Left lobe of liver (tissue), 2 donors: ENCODE measurements around the gene SPSB2. TPM values are rescaled to one million over a fixed set of nuclear protein-coding genes. Genes with fewer than 3 reads are reported as not detected.
A peak's percentile ranks its signal among the peaks of the same experiment; 100 is the strongest.

Experiments used
- ATAC-seq: fragments of 200-7000 bp; cut with Tn5 transposase; one replicate; pipeline ENCODE4 v1.9.1; 2020; ENCODE audit warnings: mild to moderate bottlenecking, moderate library complexity
- DNase-seq: peaks from one replicate; pipeline ENCODE4 v3.0.0-alpha.2; 2020; ENCODE audit warnings: low spot score
- total RNA-seq: library from RNA; stranded (reverse); gene quantifications from one replicate; pipeline ENCODE4 v1.2.1, GENCODE V29; 2021
- donor health status: DM: no; HTN: no; CAD: no; lungs with moderate emphysema.
- donor health status: DM: no; HTN: yes; CAD: no.

SPSB2 gene
- total RNA-seq, 1 donor from 2014 or later: 4.7 TPM

DNA sequence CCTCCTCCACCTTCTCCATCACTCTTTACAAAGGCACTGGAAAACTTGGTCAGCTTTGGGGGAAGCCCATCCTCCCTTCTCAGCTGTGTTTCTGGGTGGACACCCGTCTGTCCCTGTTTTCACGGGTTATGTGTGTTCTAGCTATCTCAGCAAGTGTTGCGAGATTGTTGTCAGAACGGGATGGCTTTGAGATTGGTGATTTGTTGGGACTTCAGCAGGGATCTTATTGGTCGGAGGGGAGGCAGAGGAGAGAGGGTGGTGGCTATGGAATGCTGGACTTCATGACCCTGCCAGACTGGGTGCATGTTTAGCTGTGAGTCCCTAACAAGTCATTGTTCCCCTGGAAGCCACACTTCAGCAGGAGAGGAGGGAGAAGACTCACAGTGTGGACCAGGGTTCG lies 19.1 kb downstream of the SPSB2 start:
- ATAC-seq: no peak
- no peak for DNase-seq

DNA sequence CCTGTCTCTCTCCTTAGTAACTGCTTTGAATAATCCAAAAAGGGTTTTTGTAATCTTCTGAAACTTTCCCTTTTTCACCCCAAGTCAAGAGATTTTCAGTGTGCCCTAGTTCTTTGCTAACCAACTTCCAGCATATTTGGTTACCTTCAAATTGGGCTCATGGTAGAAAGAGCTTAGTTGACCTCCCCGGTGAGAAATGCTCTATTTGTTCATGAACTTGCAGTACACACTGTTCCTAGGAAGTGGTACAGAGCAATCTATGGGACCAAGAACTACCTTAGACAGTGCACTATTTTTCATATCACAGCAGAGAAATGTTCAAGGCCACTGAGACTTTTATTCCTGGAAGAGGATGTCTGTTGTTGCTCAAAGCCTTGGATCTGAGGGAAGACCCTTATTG lies 19.5 kb downstream of the SPSB2 start:
- no peak for ATAC-seq
- no peak for DNase-seq

DNA sequence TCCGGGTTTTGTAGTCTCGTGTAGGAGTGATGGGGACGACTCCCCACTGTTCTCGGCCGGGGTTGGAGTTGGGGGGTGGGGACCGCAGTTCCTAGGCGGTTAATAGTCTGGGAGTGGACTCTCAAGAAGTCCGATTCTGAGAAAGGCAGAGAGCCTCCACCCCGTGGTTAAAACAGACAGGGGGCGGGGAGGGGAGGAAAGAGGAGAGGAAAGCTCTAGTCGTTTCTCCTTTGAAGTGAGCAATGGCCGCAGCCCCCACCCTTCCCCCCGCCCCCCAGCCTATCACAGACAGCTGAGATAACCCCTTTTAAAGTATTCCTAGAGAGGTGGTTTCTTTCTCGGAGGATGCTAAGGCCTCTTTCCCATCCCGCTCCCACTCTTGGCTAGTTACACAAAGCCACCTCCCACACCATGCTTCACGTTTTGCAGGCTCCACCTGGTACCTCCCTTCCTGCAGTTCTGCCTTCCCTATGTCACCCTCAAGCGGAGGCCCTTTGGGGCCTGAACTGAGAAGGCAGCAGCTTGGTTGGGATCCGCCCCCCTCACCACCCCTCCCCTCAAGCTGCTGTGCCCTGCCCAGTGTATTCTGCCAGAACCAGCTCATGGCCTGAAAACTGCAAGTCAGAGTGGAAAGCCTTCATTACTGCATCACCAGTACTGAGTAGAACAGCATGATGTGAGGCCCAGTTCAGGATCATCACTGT lies 20.3 kb downstream of the SPSB2 start:
- DNase-seq (no peak), ATAC-seq (no peak)

GRCh38 chr12:6851921-6852650 lies 21.0 kb downstream of the SPSB2 start, which contains the start of gene USP5:
USP5 (plus strand) TSS chr12:6852150; CDS start chr12:6852180, 30 bp downstream.
- peak; percentile 85 for ATAC-seq
- DNase-seq: peak; percentile 99

DNA sequence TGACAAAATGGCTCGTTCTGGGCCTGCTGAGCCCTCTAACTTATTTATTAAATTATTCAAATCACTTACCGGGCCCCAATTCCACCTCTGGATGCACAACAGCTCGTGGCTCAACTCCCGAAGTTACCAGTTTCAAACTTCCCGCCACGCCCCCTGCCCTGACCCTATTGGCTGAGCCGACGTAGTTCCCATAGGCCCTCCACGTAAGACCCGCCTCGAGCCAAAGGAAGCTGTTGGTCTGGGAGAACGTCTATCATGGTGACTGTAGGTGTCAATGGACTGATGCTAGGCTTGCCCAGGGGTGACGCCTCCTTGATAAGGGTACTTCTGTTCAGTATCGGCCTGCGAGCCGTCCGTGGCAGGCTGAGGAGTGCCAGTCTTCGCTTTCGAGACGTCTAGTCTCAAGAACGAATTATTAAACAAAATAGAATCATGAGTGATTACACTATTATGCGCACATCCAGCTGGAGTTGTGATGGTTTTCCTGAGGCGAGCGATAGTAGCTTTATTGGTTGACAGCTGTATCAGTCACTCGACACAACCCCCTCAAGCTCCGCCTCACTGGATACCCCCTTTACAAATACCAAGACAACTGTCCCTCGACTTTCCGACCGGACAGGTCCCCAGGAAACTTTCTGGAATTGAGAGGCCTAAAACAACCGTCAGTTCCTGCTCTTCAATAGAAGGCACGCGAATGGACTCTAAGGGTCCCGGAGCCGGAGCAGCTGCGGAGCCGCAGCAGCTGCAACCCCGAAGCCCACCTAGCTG lies 21.8 kb downstream of the SPSB2 start, which contains the start of gene CDCA3:
CDCA3 (minus strand) TSS at position 134 of the 768 bp plus-strand sequence. CDS start 334 bp downstream, outside the sequence.
- peak; percentile 97 for DNase-seq
- ATAC-seq: peak; percentile 74

DNA sequence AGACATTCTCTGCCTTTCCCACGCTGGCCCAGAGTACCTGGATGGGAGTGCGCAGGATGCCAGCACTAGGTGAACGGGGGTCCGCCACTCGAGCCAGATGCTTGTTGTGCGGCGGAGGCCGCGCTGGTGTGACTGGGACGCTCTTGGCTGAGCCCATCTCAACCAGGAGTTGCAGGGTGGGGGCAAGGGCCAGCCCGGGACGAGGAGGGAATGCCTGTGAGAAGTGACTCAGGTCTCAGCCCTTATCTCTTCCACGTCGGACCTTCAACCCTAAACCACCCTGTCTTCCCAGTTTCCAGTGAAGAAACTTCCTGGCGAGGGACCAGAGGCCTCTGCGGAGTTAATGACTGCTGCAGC lies 22.3 kb downstream of the SPSB2 start:
- DNase-seq (peak; percentile 59), ATAC-seq (no peak)

- no peak for ATAC-seq
- DNase-seq: no peak
Measured at GRCh38 chr12:6849976-6850560, 23.0 kb downstream of the SPSB2 start.

DNA sequence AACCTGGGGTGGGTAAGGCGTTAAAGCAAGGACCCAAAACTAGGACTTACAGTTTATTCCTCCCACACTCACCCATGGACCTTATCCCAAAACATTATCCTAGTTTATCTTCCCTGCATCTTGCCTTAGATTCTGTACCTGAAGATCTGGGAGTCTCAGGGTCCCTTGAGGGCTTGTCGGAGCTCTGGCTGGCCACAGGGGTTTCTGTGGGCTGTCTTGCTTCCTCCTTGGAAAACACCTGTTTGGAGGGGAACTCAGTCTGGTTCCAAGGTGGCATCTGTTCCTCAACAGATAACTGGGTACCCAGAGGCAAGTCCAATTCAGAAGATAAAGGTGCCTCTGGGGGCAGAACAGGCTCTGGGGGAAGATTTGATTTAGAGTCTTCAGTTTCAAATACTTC lies 23.7 kb downstream of the SPSB2 start:
- ATAC-seq: no peak
- no peak for DNase-seq

DNA sequence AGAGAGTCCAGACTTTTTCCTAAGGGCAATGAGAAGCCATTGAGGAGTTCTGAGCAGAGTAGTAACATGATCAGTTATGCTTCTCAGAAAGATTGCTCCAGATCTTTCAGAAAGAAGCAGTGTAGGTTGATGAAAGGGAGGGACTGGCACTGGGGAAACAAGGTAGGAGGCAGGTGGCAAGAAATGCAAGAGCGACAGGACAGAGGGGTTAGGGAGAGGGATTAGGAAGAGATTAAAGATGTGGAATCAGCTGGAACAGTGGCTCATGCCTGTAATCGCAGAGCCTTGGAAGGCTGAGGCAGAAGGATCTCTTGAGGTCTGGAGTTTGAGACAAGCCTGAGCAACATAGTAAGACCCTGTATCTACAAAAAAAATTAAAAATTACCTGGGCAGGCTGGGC lies 25.4 kb downstream of the SPSB2 start:
- no peak for DNase-seq
- no peak for ATAC-seq

DNA sequence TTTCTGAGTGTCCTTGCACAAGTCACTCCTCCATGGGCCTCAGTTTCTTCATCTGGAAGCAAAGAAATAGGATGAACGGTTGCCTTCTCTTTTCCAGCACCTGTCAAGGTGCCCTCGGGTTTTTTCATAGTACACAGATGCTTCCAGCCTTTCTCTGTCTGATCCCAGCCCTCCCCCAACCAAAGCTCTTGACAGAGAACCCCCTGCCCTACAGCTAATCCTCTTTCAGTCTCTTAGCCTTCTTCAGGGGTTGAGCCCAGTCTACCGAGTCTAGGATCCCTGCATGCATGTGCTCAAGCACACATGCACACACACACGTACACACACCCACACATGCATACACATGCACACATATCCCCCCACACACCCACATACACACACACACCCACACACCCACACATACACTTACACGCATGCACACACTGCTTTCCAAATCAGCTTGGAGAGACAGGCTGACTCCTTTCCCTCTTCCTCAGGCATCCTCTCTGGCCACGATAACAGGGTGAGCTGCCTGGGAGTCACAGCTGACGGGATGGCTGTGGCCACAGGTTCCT lies 26.7 kb downstream of the SPSB2 start:
- ATAC-seq (no peak), DNase-seq (no peak)

- no peak for ATAC-seq
- no peak for DNase-seq
Measured at GRCh38 chr12:6845395-6845794, 27.7 kb downstream of the SPSB2 start.

DNA sequence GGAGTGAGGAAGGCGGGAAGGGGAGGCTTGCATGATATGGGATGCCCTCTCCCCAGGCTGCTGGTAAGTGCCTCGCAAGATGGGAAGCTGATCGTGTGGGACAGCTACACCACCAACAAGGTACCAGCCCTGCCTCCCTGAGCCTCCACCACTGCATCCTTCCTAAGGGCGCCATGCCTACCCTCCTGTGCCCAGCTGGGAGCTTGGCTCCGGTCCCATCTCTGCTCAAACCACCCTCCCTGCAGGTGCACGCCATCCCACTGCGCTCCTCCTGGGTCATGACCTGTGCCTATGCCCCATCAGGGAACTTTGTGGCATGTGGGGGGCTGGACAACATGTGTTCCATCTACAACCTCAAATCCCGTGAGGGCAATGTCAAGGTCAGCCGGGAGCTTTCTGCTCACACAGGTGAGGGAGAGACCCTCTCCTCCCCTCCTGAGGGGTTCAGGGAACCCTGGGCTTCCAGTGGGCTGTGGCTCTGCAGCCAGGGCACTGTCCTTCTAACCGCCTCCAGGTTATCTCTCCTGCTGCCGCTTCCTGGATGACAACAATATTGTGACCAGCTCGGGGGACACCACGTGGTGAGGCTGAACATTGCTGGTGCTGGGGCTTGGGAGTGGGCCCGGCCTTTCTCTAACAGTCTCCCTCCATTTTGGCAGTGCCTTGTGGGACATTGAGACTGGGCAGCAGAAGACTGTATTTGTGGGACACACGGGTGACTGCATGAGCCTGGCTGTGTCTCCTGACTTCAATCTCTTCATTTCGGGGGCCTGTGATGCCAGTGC lies 29.8 kb downstream of the SPSB2 start:
- DNase-seq (no peak), ATAC-seq (peak; percentile 56)

DNA sequence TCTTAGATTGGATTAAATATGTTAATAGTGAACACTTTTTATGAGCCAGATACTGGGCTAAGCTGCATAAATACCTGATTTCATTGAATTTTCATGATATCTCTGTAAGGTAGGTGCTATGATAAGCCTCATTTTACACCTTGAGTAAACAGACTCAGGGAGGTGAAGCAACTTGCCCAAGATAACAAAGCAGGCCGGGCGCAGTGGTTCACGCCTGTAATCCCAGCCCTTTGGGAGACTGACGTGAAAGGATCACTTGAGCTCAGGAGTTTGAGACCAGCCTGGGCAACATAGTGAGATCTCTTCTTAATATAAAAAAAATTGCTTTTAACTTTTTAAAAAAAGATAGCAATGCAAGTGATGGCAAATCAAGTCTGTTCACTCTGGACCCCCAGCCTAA lies 31.0 kb downstream of the SPSB2 start:
- ATAC-seq (no peak), DNase-seq (no peak)

DNA sequence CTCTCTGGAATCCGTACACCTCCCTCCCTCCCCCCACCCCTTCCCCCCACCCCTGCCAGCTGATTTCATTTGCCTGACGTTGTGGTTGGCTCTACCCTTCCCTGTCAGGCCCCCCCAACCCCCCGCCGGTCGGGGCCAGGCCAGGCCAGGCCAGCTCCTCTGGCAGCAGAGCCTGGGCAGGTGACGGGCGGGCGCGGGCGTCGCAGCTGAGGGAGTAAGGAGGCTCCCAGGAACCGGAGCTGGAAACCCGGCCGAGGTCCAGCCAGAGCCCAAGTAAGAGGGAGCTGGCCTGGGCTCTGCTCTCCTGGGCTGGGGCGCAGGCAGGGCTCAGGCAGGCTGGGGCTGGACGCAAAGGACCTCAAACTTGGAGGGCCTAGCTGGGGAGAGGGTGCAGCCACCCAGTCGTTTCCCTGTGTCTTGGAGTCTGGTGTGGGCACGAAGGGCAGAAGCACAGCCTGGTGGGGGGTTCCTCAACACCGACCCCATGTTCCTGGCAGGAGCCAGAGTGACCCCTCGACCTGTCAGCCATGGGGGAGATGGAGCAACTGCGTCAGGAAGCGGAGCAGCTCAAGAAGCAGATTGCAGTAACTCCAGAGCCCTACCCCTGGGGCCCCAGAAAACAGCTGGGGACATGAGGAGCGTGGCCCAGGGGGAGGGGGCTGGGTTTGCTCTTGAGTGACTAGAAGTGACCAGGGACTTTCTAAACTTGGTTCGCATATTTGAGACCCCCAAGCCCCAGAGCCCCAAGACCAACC lies 32.2 kb downstream of the SPSB2 start, which contains the start of gene GNB3:
GNB3 (plus strand) TSS at position 165 of the 755 bp plus-strand sequence; CDS start at position 528, 363 bp downstream.
- ATAC-seq (no peak), DNase-seq (no peak)

DNA sequence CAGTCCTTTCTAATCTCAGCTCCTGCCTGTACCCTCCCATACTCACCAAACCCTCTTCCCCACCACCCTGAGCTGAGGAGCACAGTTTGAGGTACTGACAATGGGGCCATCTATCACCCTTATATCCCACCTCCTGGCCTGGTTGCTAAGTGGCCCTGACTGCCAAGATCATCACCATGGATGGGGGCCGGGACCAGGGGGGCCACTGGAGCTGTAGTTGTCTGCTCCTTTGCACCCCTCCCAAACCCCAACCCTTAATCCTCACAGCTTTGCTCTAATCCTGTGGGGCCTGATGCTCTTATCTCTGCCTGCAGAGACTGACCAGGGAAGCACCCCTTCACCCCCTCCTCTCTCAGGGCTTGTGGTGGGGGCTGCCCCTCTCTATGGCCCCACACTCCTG lies 32.8 kb downstream of the SPSB2 start:
- DNase-seq (no peak), ATAC-seq (no peak)

DNA sequence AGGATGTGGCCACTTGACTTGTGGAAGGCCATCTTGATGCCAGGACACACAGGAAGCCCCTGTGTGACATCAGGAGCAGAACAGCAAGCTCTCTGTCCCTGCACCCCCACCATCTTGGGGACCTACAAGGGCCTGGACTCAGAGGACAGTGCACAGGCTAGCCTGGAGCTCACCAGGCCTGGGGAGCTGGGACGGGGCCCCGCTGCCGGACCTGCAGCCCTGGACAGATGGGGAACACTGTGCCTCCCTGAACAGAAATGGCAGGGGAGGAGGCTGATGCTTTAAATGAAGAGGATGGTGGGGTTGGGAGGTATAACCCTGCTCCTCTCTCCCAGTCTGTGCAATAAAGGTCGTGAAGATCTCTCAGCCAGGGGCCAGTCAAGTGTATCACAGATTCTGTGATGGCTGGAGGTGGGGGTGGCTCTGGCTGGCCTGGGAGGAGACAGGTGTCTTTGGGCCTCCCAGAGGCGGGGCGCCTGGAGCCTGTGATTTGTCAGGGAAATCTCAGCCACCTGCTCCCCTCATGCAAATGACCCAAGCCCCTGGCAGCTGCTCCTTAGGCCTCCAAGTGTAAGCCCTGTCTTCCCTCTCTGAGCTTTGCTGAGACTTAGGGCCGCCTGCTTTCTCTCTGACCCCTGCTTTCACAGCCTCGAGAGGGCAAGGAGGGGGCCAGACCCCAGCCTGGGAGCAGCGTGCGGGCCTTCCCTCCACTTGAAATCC lies 33.5 kb downstream of the SPSB2 start:
- ATAC-seq: no peak
- DNase-seq: no peak

DNA sequence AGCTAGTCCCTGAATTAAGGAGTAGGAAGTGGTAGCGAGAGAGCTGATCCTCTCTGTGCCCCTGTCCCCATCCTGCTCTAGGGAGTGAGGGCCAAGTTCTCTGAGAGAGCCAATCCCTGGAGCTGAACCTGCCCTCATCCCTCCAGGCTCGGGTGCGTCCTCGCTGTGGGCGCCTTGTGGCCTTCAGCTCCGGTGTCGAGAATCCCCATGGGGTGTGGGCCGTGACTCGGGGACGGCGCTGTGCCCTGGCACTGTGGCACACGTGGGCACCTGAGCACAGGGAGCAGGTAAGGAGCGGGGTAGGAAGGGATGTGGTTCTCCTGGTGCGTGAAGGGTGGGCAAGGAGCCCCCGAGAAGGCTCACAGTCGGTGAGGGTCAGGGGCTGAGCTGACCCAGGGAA lies 34.2 kb downstream of the SPSB2 start:
- ATAC-seq (no peak), DNase-seq (no peak)

DNA sequence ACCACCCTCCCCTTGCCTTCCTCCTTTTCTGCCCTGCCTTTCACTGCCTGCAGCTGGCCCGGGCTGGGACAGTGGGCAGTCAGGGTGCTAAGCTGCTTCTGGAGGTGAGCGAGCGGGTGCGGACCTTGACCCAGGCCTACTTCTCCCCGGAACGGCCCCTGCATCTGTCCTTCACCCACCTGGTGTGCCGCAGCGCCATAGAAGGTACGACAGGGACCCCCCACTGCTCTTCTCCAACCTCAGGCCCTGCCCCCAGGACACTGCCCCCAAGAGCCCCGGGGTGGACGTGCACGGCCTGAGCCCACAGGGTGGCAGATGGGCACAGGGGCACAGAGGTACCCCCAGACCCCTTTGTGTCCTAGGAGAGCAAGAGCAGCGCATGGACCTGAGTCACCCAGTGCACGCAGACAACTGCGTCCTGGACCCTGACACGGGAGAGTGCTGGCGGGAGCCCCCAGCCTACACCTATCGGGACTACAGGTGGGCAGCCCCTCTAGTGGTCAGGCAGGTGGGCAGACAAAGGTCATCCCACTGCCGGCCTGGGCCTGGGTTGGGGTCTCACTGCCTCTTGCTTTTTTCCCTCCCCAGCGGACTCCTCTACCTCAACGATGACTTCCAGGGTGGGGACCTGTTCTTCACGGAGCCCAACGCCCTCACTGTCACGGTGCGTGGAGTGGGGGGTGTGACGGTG lies 35.6 kb downstream of the SPSB2 start:
- no peak for ATAC-seq
- DNase-seq: no peak
